GM18526 (cell line): ENCODE measurements around the gene WAC.

Experiments used
- POLR2A ChIP-seq: IDR thresholded peaks from 3 replicates; pipeline ENCODE4 v1.6.1; 2011; ENCODE audit not compliant: insufficient read length; ENCODE audit errors: extremely low read depth

The WAC gene, protein sequence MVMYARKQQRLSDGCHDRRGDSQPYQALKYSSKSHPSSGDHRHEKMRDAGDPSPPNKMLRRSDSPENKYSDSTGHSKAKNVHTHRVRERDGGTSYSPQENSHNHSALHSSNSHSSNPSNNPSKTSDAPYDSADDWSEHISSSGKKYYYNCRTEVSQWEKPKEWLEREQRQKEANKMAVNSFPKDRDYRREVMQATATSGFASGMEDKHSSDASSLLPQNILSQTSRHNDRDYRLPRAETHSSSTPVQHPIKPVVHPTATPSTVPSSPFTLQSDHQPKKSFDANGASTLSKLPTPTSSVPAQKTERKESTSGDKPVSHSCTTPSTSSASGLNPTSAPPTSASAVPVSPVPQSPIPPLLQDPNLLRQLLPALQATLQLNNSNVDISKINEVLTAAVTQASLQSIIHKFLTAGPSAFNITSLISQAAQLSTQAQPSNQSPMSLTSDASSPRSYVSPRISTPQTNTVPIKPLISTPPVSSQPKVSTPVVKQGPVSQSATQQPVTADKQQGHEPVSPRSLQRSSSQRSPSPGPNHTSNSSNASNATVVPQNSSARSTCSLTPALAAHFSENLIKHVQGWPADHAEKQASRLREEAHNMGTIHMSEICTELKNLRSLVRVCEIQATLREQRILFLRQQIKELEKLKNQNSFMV

DNA sequence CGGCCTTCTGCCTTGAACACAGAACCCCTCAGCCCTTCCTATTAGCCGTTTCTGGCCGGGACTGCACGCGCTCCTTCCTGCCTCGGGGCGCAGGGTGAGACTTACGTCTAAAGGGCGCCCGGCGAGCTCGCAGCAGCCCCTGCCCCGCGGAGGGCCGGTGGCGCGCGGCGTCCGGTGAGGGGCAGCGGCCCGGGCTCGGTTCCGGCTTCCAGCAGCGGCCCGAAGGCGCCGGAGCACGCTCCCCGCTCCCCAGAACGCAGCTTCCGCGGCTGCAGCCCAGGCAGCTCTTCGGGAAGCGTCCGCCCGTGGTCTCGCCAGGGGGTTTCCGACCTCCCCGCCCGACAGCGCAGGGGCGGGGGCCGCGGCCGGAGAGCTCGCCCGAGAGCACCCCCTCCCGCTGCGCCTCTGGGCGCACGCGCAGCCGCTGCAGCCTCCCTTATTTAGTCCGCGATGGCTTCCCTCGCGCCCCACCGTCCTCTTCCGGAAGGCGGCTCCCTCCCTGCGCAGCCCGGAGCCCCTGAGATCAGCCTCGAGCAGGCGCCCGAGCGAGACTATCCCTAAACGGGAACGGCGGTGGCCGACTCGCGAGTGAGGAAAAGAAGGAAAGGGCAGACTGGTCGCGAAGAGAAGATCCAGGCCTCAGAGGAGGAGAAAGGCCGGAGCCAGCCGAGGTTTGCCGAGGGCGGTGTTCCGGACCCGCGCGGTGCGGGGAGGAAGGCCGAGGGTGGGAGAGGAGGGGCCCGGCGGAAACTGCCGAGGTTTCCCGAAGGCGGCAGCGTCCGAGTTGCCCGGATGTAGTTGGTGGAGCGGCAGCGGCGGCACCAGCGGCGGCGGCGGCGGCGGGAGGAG lies at the start of gene WAC:
Gene WAC (plus strand): TSS at position 782 of the 849 bp plus-strand sequence. CDS start 462 bp downstream, outside the sequence.
- TF ChIP-seq POLR2A, result peak; percentile 92

DNA sequence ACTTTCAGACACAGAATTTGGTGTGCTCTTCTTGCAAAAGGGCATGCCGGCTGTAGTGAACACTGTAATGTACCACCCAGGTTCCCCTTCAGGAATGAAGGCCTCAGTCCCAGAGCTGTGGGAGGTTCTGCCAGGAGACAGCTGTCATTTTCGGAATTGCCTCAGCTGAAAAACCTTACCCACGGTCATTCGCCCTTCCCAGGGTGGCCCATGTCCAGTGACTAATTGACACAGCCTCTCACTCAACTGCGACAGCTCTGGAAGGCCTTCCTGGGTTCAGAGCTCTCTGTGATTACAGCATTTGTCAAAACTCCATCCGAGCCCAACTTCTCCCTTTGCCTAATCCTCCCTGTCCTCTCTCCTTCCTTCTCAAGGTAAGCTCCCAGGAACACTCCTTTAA lies 43.7 kb upstream of the WAC start:
- no peak for TF ChIP-seq POLR2A

DNA sequence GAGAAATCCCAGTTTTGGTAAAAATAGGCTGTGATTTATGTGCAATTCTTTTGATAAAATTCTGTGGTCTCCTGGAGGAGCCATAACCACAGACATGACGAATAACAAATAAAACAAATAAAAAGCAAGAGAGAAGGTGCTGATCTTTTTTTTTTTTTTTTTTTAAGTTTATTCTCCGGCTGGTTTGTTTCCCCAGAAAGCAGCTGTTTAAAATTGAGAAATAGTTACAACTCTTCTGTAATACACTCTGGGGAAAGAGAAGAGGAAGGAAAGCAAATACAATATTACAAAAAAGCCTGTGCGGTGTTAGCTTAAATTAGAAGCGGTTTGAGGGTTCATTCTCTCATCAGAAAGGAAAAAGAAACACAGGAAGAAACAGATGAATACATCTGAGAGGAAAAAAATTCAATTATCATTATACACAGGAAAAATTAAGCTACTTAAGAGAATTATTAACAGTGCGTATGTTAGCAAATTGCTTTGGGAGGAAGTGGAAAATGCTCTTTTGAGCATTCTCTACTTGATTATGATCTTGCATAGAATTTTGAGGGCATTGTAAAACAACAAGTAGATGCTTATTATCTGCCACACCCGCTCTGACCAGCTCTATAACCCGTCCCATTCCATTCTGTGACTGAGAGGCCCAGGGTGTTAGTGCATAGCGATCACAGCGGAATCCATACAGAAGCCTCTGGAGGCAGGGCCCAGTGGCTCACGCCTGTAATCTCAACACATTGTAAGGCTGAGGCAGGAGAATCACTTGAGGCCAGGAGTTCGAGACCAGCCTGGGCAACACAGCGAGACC lies 40.6 kb upstream of the WAC start:
- TF ChIP-seq POLR2A, result no peak

DNA sequence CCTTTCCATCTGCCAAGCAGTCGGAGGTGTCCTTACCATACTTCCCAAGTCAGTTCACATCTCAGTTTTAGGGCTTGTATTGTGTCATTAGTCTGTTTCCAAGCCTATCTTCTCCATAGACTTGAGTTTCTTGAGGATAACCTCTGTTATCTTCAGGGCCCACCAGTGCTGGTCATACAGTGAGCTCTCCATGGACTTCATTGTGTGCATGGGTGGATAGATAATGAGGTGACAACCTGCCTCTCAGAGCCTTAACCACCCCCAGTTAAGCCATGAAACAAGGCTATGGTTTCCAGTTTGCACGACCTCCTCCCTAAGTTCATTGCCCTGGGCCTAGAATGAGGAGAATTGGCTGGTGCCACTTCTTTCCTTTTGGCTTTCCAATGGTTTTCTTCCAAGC lies 38.5 kb upstream of the WAC start:
- TF ChIP-seq POLR2A, result no peak

DNA sequence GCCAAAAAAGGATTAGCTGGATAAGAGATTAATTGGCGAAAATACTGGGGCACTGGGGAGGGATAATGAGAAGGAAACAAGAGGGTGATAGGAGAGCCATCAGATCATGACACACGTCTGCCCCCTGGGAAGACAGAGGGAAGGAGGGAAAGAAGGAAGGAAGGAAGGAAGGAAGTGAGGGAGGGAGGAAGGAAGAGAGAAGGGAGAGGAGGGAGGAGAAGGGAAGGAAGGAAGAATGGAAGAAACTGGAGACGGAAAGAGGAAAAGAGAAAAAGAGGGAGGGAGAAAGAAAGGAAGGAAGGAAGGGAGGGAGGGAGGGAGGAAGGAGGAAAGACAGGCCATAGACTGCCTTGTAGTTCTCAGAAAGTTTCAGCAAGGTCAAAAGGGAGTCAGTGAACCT lies 37.8 kb upstream of the WAC start:
- no peak for TF ChIP-seq POLR2A

DNA sequence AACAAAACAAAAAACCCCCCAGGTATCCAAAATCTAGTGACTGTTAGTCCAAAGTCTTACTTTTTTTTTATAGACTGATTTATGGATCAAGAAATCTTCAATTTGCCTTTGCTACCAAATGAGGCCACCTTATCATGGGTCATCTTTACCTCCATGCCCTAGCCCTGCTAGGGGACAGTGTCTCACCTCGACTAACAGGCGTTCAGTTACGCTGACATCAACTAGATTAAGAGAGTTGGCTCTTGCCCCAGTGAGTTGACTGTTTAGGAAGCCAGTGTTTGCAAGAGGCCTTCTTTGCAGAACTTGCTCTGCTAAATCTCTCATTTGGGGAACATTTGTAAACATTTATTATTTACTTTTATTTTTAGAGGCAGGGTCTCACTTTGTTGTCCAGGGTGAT lies 36.9 kb upstream of the WAC start:
- no peak for TF ChIP-seq POLR2A

DNA sequence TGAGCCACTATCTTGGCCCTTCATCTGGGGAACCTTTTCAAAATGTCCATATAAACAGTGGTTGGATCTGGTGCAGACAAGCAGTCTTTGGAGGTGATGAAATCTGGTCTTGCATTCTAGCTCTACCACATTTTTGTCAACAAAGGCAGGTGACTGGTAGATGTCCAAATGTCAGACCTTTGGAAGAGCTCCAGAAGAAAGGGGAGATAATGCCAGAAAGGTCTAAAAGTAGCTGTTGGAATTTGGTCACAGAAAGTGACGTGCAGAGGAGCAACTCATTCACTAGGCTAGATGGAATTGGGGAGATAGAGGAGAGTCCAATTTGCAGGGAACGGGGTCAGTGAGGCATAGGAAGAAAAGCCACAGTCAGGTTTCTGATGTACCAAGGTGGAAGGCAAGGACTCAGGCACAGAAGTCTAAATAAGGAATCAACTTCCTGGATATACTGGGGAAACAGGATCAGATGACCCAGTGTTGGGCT lies 36.4 kb upstream of the WAC start:
- no peak for TF ChIP-seq POLR2A

DNA sequence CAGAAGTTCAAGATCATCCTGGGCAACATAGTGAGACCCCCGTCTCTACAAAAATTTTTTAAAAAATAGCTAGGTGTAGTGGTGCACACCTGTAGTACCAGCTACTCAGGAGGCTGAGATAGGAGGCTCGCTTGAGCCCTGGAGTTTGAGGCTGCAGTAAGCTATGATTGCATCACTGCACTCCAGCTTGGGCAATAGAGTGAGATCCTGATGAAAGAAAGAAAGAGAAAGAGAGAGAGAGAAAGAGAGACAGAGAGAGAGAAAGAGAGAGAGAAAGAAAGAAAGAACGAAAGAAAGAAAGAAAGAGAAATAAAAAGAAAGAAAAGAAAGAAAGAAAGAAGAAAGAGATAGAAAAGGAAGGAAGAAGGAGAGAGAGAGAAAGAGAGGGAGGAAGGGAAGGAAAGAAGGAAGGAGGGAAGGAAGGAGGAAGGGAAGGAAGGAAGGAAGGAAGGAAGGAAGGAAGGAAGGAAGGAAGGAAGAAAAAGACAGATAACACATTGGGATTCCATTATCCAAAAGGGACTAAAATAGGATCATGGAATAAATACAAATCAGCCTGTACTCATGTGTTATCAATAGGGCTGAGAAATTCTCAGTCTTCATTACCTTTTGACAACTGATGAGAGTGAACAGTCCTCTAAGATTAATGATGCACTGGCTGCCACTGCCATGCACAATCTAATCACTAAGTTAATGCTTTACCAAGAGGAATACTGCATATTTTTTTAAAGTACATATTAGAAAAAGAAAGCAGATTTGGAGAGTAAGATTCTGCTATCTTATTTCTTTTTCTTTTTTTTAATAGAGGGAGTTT lies 35.4 kb upstream of the WAC start:
- no peak for TF ChIP-seq POLR2A

DNA sequence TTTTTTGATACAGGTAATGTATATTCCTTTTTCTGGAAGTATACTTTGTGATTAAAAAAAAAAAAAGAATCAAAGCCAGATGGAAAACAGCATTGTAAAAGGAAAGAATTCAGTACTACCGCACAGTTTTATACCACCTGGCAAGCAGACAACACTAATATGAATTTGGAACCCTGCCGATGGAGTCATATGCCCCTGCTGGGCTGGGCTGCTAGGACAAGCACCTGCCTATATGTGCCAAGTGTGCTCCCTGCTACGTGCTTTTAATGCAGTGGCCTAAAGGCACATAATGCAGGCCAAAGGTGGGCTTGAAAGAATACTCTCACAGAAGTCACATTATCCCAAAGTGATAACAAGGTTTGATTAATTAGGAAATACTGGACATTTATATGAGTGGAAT lies 29.8 kb upstream of the WAC start:
- TF ChIP-seq POLR2A, result no peak

DNA sequence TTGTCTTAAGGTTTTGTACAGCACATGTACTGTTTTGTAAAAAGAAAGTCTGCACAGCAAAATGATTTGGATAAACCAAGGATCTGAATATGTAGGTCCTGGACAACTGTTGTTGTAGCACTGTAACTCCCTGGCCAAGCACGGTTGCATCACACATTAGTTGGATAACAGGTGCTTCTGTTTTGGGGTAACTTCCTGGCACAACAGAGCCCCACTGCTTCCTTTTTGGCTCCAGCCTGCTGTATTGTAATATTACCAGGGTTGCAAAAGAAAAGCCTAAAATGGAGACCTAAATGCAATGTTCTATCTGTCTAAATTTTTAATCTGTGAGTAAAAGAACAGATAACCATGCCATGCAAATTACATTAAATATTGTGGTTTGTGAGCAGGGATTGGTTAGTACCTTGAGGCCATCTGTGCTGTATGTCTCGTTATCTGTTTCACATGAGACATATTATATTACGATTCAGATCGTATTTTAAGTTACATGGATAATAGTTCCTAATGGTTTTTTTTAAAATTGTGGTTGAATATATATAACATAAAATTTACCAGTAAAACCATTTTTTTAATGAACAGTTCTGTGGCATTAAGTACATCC lies 27.5 kb upstream of the WAC start:
- TF ChIP-seq POLR2A, result no peak

DNA sequence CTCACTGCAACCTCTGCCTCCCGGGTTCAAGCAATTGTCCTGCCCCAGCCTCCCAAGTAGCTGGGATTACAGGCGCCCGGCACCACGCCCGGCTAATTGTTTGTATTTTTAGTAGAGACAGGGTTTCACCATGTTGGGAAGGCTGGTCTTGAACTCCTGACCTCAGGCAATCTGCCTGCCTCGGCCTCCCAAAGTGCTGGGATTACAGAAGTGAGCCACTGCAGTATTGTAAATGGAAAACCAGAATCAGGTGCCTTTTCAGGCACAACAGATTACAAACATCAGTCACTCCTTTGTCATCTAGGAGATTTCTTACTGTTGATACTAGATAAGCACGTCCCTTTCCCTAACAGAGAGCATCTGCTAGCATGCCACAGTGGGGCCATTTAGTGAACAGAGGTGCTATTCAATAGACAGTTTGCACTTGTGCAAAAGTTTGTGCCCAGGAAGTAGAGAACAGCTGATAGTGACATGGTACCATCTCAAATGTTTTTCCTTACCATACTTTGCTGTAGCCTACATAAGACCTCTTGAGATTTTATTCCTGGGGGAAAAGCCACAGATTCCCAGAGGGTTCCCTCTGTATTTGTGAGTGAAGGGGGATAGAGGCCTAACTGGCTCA lies 24.5 kb upstream of the WAC start:
- no peak for TF ChIP-seq POLR2A

DNA sequence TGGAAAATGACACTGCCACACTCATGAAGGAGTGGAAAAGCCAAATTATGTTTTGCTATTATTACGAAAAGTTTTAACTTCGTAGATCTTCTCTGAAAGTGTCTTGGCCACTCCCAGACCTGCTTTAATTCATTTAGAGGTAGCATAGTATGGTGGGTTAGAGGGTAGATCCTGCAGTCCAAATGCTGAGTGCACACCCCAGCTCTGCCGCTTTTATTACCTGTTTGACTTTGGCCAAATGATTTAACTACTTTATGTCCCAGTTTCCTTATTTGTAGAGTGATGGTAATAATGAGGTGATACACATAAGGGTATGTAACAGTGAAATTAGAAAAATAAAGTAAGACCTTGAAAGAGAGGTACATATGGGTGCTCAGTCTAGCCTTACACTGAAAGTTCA lies 23.6 kb upstream of the WAC start:
- TF ChIP-seq POLR2A, result no peak

DNA sequence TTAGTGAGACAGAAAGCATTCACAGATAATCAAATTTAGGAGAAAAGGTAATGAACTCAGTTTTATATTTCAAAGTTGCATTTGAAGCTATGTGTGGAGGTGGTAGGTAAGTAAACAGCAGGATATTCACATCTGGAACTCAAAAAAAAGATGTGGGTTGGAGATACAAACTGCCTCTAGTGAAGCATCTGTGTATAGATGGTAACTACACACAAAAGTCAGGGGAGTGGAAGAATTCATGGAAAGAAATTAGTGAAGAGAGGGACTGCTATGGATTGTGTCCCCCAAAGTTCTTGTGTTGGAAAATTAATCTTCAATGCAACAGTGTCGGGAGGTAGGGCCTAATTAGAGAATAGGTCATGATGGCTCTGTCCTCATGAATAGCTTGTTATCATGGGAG lies 18.3 kb upstream of the WAC start:
- no peak for TF ChIP-seq POLR2A

DNA sequence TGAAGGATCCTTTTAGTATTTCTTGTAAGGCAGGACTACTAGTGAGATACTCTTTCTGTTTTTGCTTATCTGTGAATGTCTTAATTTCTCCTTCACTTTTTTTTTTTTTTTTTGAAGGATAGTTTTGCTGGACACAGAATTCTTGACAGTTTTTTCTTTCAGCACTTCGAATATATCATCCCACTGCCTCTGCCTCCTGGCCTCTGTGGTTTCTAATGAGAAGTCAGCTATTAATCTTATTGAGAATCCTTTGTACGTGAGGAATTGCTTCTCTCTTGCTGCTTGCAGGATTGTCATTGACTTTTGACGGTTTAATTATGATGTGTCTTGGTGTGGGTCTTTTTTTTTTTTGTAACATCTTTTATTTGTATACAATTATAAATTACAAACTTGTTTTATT lies 12.6 kb upstream of the WAC start:
- no peak for TF ChIP-seq POLR2A
